ENCODE data around the gene BCLAF3.

BCLAF3 gene

GRCh38 chrX:19990556-19991349 is at the start of gene BCLAF3:
TSS of gene BCLAF3 (minus strand) at chrX:19991061. CDS start at chrX:19970264, 20,797 bp downstream.
- peak; percentile 85 for DNase-seq (ENCODE audit: low spot score)

- no peak for DNase-seq (ENCODE audit: low spot score)
Observed at GRCh38 chrX:20038966-20039365, 48.1 kb upstream of the BCLAF3 start.

- no peak for DNase-seq (ENCODE audit: low spot score)
Observed at GRCh38 chrX:20037186-20037585, 46.3 kb upstream of the BCLAF3 start.

- no peak for DNase-seq (ENCODE audit: low spot score)
Observed at GRCh38 chrX:20032201-20032600, 41.3 kb upstream of the BCLAF3 start.

- no peak for DNase-seq (ENCODE audit: low spot score)
Observed at GRCh38 chrX:20029728-20030127, 38.9 kb upstream of the BCLAF3 start.

GRCh38 chrX:20028588-20028987 is 37.7 kb upstream of the BCLAF3 start:
- no peak for DNase-seq (ENCODE audit: low spot score)

GRCh38 chrX:20026278-20026677 is 35.4 kb upstream of the BCLAF3 start:
- no peak for DNase-seq (ENCODE audit: low spot score)

GRCh38 chrX:20019672-20020365 is 29.0 kb upstream of the BCLAF3 start:
- no peak for DNase-seq (ENCODE audit: low spot score)

- DNase-seq (ENCODE audit: low spot score) = no peak
Observed at GRCh38 chrX:20016616-20016945, 25.7 kb upstream of the BCLAF3 start.

- no peak for DNase-seq (ENCODE audit: low spot score)
Observed at GRCh38 chrX:20015945-20016615, 25.2 kb upstream of the BCLAF3 start.

GRCh38 chrX:20015422-20015821 is 24.6 kb upstream of the BCLAF3 start:
- no peak for DNase-seq (ENCODE audit: low spot score)

GRCh38 chrX:20011608-20012007 is 20.7 kb upstream of the BCLAF3 start:
- DNase-seq (ENCODE audit: low spot score) = no peak

GRCh38 chrX:20007962-20008622 is 17.2 kb upstream of the BCLAF3 start:
- no peak for DNase-seq (ENCODE audit: low spot score)

- DNase-seq (ENCODE audit: low spot score) = no peak
Observed at GRCh38 chrX:20005883-20006282, 15.0 kb upstream of the BCLAF3 start.

GRCh38 chrX:20001588-20001987 is 10.7 kb upstream of the BCLAF3 start:
- DNase-seq (ENCODE audit: low spot score) = no peak

GRCh38 chrX:19991350-19991718 is 473 bp upstream of the BCLAF3 start:
- no peak for DNase-seq (ENCODE audit: low spot score)

- DNase-seq (ENCODE audit: low spot score) = no peak
Observed at GRCh38 chrX:19990151-19990555, 708 bp downstream of the BCLAF3 start.

GRCh38 chrX:19987856-19988255 is 3.0 kb downstream of the BCLAF3 start:
- no peak for DNase-seq (ENCODE audit: low spot score)

GRCh38 chrX:19986531-19986930 is 4.3 kb downstream of the BCLAF3 start:
- no peak for DNase-seq (ENCODE audit: low spot score)

GRCh38 chrX:19981947-19982346 is 8.9 kb downstream of the BCLAF3 start:
- DNase-seq (ENCODE audit: low spot score) = no peak

- no peak for DNase-seq (ENCODE audit: low spot score)
Observed at GRCh38 chrX:19975845-19976244, 15.0 kb downstream of the BCLAF3 start.

GRCh38 chrX:19972984-19973383 is 17.9 kb downstream of the BCLAF3 start:
- no peak for DNase-seq (ENCODE audit: low spot score)

- DNase-seq (ENCODE audit: low spot score) = no peak
Observed at GRCh38 chrX:19968276-19968675, 22.6 kb downstream of the BCLAF3 start.
